ENCODE data around the gene HES6. TPM values are rescaled to one million over a fixed set of nuclear protein-coding genes. Genes with fewer than 3 reads are reported as not detected.

Gene HES6
- total RNA-seq, 2 donors from 2014 or later = 2.3 to 6.9 TPM

DNA sequence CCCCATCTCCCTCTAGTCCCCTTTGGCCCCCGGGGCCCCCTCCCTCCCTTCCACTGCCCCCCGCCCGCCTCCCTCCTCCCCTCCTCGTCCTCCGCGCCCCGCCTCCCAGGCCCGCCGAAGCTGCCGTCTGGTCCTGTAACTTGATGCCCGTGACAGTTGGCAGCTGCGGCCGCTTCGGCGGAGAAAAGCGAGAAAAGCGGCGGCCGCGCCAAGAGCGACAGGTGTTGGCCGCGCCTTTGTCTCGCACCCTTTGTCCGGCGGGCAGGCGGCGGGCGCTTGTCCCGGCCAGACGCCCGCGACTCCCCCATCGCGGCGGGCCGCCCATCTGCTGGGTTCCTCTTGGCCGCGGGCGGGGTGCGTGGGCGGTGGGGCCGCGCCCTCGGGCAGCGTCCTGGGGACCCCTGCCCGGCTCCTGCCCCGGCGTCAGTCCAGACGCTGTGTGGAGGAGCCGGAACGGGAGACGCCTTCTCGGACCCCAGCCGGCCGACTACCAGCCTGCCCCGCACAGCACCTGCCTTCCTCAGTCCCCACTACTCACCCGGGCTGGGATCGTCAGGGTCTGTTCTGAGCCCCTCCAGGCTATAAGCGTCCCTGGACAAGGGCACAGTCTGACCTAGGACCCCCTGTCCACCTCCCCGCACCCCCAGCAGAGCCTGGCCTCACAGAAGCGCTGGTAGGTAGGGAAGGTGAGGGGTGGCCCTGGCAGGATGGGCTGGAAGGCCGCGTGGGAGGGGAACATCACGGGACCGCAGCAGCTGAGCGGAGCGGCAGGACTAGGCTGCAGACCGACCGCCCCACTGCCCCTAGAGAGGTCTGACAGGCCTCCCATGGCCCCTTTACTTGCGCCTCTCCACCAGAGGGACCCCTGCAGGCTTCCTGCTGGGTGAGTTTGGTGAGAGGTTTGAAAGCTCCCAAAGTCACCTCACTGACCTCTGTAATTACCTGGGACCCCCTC is 1.2 kb upstream of the HES6 start:
- intact Hi-C loops (cut with DNase I) = loop anchor here in 1 of 2 donors (1.0 kb wide), 1 partner anchor 44 kb away; no protein-coding TSS in a partner anchor
- peak; percentile 82 for DNase-seq (ENCODE audit: low spot score)

DNA sequence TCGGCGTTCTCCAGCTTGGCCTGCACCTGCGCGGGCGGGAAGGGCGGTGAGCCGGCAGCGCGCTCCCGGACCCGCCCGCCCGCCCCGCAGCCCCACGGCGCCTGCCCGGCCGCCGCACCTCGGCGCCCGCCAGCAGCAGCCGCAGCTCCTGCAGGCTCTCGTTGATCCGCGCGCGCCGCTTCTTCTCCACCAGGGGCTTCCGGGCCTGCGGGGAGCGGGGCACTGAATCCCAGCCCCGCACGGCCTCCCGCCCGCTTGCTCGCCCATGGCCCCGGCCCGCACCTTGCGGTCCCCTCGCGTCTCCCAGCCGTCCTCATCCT is 335 bp downstream of the HES6 start:
- DNase-seq (ENCODE audit: low spot score) = no peak
- intact Hi-C loops (cut with DNase I) = no loop called here

DNA sequence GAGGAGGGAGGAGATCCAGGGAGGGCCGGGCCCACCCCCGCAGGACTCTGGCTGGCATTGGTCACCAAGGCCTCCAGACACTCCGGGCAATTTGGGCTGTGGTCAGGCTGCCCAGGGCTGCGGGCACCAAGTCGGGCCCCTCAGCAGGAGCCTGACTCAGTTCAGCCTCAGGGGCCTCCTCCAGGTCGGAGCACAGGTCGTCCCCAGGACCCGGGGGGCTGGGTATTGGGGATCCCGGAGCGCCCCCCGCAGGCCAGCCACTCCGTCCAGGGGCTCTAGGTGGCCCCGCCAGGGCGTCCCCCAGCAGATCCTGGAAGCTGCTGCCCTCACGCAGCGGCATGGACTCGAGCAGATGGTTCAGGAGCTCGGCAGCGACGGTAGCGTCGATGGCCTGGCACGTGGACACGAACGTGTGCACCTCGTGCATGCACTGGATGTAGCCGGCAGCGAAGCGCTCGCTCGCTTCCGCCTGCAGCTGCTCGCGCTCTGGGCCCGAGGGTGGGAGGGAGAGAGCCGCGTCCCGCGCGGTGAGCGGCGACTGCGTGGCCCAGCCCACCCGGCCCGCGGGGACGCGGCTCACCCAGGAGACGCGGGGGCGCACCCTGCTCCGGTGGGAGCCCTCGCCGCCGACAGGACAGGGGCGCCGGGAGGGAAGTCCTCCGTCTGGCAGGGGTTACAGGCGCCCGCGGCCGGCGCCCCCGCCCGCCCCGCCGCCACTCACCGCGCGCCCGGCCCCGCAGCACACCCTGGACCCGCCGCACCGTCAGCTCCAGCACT is 884 bp downstream of the HES6 start:
- intact Hi-C loops (cut with DNase I) = no loop called here
- peak; percentile 85 for DNase-seq (ENCODE audit: low spot score)

DNA sequence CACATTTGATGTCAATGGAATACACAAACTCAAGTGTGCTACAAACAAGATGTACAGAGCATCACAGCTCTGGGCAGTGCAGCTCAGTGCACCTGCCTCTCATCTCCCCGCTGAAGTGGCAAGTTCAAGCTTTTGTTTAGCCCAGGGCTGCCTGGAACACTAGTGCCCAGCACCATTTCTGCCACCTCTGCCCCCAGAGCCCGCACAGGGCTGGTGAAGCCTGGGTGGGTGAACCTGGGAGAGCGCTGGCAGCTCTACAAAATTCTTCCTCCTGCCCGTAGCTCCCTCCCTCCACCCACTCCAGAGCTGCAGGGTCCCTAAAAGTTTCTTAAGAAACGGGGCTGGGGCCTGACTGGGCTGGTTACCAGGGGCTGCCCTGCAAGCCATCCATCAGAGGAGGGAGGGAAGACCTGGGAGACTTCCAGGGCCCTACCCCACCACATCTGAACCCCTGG is 1.5 kb downstream of the HES6 start:
- DNase-seq (ENCODE audit: low spot score) = peak; percentile 46
- intact Hi-C loops (cut with DNase I) = no loop called here

GRCh38 chr2:238237431-238238135 is 2.3 kb downstream of the HES6 start:
- intact Hi-C loops (cut with DNase I) = no loop called here
- DNase-seq (ENCODE audit: low spot score) = peak; percentile 72

DNA sequence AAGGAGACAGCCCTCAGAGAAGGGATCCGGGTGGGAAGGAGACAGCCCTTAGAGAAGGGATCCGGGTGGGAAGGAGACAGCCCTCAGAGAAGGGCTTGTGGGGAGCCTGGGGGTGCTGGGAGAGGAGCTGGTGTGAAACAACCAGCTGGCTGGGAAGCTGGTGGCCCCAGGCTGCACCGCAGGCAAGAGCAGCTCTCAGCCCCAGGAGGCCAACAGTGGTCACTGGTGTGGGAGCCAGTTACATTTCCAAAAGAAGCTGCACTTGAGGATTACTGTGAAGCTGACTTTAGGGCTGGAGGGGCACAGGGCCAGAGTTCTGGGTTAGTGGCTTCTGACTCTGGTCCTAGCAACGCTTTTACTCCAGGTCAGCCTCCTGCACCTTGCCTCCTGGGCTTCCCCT is 3.3 kb downstream of the HES6 start:
- intact Hi-C loops (cut with DNase I) = no loop called here
- peak; percentile 67 for DNase-seq (ENCODE audit: low spot score)

GRCh38 chr2:238235856-238236255 is 4.0 kb downstream of the HES6 start:
- intact Hi-C loops (cut with DNase I) = no loop called here
- DNase-seq (ENCODE audit: low spot score) = peak; percentile 58

- peak; percentile 81 for DNase-seq (ENCODE audit: low spot score)
- intact Hi-C loops (cut with DNase I) = no loop called here
These were observed 4.5 kb downstream of the HES6 start for GRCh38 chr2:238235331-238235732.

DNA sequence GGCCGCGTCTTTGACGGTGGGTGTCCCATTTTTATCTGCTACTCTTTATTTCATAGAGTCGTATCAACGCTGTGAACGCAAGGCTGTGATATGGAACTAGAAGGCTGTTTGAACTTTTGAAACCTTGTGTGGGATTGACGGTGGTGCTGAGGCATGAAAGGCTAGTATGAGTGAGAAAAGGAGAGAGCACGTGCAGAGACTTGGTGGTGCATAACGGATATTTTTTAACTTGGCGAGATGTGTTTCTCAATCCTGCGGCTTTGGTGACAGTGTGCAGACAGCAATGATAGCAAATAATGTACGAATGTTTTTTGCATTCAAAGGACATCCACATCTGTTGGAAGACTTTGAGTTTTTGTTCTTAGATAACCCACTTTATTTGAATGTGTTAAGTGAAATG is 6.2 kb downstream of the HES6 start:
- no peak for DNase-seq (ENCODE audit: low spot score)
- intact Hi-C loops (cut with DNase I) = no loop called here

- intact Hi-C loops (cut with DNase I) = no loop called here
- DNase-seq (ENCODE audit: low spot score) = no peak
These were observed 8.0 kb downstream of the HES6 start for GRCh38 chr2:238231809-238232208.

- intact Hi-C loops (cut with DNase I) = no loop called here
- DNase-seq (ENCODE audit: low spot score) = peak; percentile 91
These were observed 8.5 kb downstream of the HES6 start for GRCh38 chr2:238231251-238231793.

GRCh38 chr2:238230699-238231098 is 9.1 kb downstream of the HES6 start:
- no peak for DNase-seq (ENCODE audit: low spot score)
- intact Hi-C loops (cut with DNase I) = no loop called here

DNA sequence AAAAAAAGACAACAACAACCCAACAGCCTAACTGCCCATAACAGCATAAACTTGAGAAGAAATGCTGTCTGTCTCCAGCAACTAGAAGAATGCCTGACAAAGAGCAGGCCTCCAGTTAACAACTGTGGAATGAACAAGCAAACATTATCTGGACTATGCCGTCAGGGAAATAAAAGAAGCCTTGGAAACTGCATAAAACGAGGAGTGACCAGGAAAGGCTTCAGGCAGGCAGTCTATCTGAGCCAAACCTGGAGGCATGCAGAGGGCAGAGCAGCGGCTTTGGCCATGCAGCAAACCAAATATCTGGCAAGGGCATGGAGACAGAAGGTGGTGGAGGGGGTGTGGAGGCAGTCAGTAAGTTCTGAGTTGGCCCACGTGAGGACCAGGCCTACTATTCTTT is 11.1 kb downstream of the HES6 start:
- DNase-seq (ENCODE audit: low spot score) = no peak
- intact Hi-C loops (cut with DNase I) = no loop called here

DNA sequence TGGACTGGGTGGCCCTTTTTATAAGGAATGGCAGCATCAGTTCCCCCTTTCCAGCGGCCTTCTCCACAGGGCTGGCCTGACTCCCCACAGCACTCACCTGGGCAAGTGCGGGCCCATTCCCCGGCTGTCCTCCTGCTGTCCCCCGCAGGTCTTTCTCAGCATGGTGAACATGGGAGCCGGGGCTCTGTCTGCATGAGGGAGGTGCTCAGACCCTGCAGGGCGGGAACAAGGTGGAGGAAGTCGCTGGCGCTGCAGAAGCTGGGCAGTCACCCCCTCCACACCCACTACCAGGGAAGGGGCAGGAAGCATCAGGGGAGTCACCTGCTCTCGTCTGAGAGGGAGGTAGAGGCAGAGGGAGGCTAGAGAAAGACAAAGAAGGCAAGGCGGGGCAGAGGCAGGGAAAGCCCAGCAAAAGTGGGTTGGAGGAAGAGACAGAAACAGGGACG is 12.2 kb downstream of the HES6 start:
- intact Hi-C loops (cut with DNase I) = no loop called here
- DNase-seq (ENCODE audit: low spot score) = no peak

- intact Hi-C loops (cut with DNase I) = no loop called here
- no peak for DNase-seq (ENCODE audit: low spot score)
These were observed 12.9 kb downstream of the HES6 start for GRCh38 chr2:238226698-238227586.

DNA sequence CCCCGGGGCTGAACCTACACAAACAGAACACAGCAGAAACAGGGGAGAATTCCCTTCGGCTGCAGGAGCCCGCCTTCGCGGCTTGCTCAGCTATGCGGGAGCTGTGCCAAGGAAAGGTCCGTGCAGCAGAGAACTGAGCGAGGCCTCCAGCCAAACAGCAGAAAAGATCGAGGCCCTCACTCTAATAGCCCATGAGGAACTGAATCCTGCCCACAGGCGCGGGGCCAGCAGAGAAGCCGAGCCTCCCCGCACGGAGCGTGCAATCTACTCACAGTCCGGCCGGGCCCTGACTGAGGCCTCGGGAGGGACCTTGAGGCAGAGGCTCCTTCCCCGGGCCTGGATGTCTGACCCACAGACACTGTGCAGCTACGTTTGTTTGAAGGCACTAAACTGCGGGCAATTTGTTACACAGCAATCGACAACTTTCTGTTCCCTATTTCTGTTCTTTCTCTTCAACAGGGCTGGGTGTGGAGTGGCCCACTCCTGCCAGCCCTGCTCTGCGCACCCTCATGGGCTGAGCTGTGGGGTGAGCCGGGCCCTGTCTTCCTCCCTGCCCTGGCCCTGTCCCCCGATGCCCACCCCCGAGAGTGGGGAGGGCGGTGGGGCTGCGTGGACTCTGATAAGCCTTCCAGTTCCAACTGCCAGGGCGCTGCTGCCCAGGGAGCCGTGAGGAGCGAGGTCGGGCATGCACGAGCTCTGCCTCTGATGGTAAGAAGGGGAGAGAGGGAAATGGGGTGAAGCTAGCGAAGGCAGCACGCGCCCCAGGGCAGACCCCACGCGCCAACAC is 13.7 kb downstream of the HES6 start:
- intact Hi-C loops (cut with DNase I) = no loop called here
- DNase-seq (ENCODE audit: low spot score) = no peak

- DNase-seq (ENCODE audit: low spot score) = no peak
- intact Hi-C loops (cut with DNase I) = no loop called here
These were observed 14.7 kb downstream of the HES6 start for GRCh38 chr2:238225121-238225520.

All from posterior vena cava (tissue), 2 donors.